H1 (cell line): Measurements from ENCODE around the gene HLTF. TPM values are rescaled to one million over a fixed set of nuclear protein-coding genes. Genes with fewer than 3 reads are reported as not detected.

Source experiments
- CTCF ChIA-PET: fragments of 300-600 bp; sonication (Branson Sonifier 250); formaldehyde crosslinking; loops from one replicate; lab custom pipeline; 2021; ENCODE audit not compliant: partially characterized antibody; lab: Charles Lee
- POLR2A ChIA-PET: fragments of 300-600 bp; sonication (Branson Sonifier 250); formaldehyde crosslinking; loops from one replicate; lab custom pipeline; 2021; ENCODE audit warnings: inconsistent platforms; ENCODE audit not compliant: partially characterized antibody; lab: Charles Lee
- DNase-seq, 2 experiments: peaks; one replicate each; pipeline versions ENCODE4 v3.0.0 to v3.0.0-alpha.2; 2010 to 2022; ENCODE audit warnings: low spot score in 2 of 2, low read depth in 1 of 2, mixed read lengths in 1 of 2
- FAIRE-seq: peaks from 2 replicates; lab custom pipeline; 2011; peaks lifted over from hg19 to GRCh38; lab: Jason Lieb, UNC
- H2AFZ ChIP-seq: 2 replicates; pipeline ENCODE4 v1.8.1; 2012; ENCODE audit warnings: low read length, inconsistent platforms
- H2AK5ac ChIP-seq: 2 replicates; pipeline ENCODE4 v1.6.1; 2013; ENCODE audit warnings: low read depth, low read length
- H2BK120ac ChIP-seq: replicated peaks from 2 replicates; pipeline ENCODE3; 2013; ENCODE audit warnings: low read depth, low read length, inconsistent platforms
- H2BK12ac ChIP-seq: 2 replicates; pipeline ENCODE4 v1.6.1; 2013; ENCODE audit warnings: low read depth, low read length
- H2BK15ac ChIP-seq: 2 replicates; pipeline ENCODE4 v1.6.1; 2013; ENCODE audit warnings: low read length
- H2BK20ac ChIP-seq: 2 replicates; pipeline ENCODE4 v1.6.1; 2013; ENCODE audit warnings: low read length
- H2BK5ac ChIP-seq: 2 replicates; pipeline ENCODE4 v1.6.1; 2013; ENCODE audit warnings: low read depth, low read length
- H3K14ac ChIP-seq: 2 replicates; pipeline ENCODE4 v1.6.1; 2013; ENCODE audit warnings: inconsistent platforms; ENCODE audit not compliant: insufficient read length
- H3K18ac ChIP-seq: 2 replicates; pipeline ENCODE4 v1.6.1; 2013; ENCODE audit warnings: low read length; ENCODE audit errors: extremely low read depth
- H3K23ac ChIP-seq: 2 replicates; pipeline ENCODE4 v1.6.1; 2013; ENCODE audit warnings: inconsistent platforms; ENCODE audit not compliant: insufficient read length
- H3K23me2 ChIP-seq: 2 replicates; pipeline ENCODE4 v1.6.1; 2013; ENCODE audit warnings: low read depth, low read length
- H3K27ac ChIP-seq: 2 replicates; pipeline ENCODE4 v1.6.1; 2011; ENCODE audit warnings: low read depth, low read length, inconsistent platforms
- H3K27me3 ChIP-seq, 4 experiments: replicated peaks in 1 of 4; 1 replicate in 1 of 4; 2 replicates in 3 of 4; pipeline versions ENCODE4 v1.6.1 to v1.8.1; 2011 to 2013; ENCODE audit warnings: low read length in 3 of 4, mild to moderate bottlenecking in 3 of 4, inconsistent platforms in 2 of 4, mixed read lengths in 2 of 4, moderate library complexity in 1 of 4; ENCODE audit not compliant: control insufficient read depth in 3 of 4, insufficient read depth in 3 of 4; ENCODE audit errors: extremely low read depth in 1 of 4
- H3K36me3 ChIP-seq, 4 experiments: 2 replicates each; pipeline versions ENCODE4 v1.6.1 to v1.8.1; 2011 to 2013; ENCODE audit warnings: mild to moderate bottlenecking in 4 of 4, low read length in 3 of 4, moderate library complexity in 2 of 4, control low read depth in 1 of 4, inconsistent platforms in 1 of 4; ENCODE audit not compliant: insufficient read depth in 4 of 4, control insufficient read depth in 2 of 4
- H3K4ac ChIP-seq: replicated peaks from 2 replicates; pipeline ENCODE3; 2013; ENCODE audit warnings: low read length, low read depth, mixed read lengths, inconsistent platforms; ENCODE audit not compliant: insufficient read length
- H3K4me1 ChIP-seq, 4 experiments: replicated peaks in 1 of 4; 1 replicate in 1 of 4; 2 replicates in 3 of 4; pipeline versions ENCODE4 v1.6.1 to v1.8.1; 2011 to 2013; ENCODE audit warnings: low read length in 3 of 4, inconsistent platforms in 2 of 4, mixed read lengths in 1 of 4; ENCODE audit not compliant: insufficient read depth in 4 of 4, control insufficient read depth in 3 of 4
- H3K4me2 ChIP-seq, 2 experiments: 2 replicates each; pipeline versions ENCODE4 v1.6.1 to v1.8.1; 2011 to 2013; ENCODE audit warnings: low read depth in 2 of 2, low read length in 2 of 2, control low read depth in 1 of 2, inconsistent platforms in 1 of 2, mild to moderate bottlenecking in 1 of 2; ENCODE audit not compliant: insufficient read depth in 1 of 2
- H3K4me3 ChIP-seq, 4 experiments: fragments of 200-600, 300-600 bp in 1 of 4; sonication (generic), shearing (Covaris generic), sonication (Bioruptor Twin) in 1 of 4; 2 replicates each; pipeline versions ENCODE4 v1.5.1 to v1.8.1; 2011 to 2016; ENCODE audit warnings: low read length in 4 of 4, low read depth in 3 of 4, control low read depth in 2 of 4, inconsistent platforms in 2 of 4, mild to moderate bottlenecking in 2 of 4, mixed read lengths in 1 of 4, moderate library complexity in 1 of 4; ENCODE audit not compliant: insufficient read depth in 2 of 4; ENCODE audit errors: extremely low read depth in 1 of 4
- H3K56ac ChIP-seq: replicated peaks from 2 replicates; pipeline ENCODE3; 2013; ENCODE audit warnings: low read depth, mild to moderate bottlenecking, mixed read lengths, low read length, inconsistent platforms; ENCODE audit not compliant: insufficient read length
- H3K79me1 ChIP-seq: 2 replicates; pipeline ENCODE4 v1.6.1; 2013; ENCODE audit warnings: low read depth, low read length, control low read depth
- H3K79me2 ChIP-seq, 2 experiments: 2 replicates each; pipeline versions ENCODE4 v1.6.1 to v1.8.1; 2012 to 2013; ENCODE audit warnings: low read length in 2 of 2, mild to moderate bottlenecking in 2 of 2, inconsistent platforms in 1 of 2; ENCODE audit not compliant: insufficient read depth in 2 of 2, control insufficient read depth in 1 of 2
- H3K9ac ChIP-seq, 4 experiments: replicated peaks in 1 of 4; 1 replicate in 1 of 4; 2 replicates in 3 of 4; pipeline versions ENCODE4 v1.6.1 to v1.8.1; 2011 to 2013; ENCODE audit warnings: low read depth in 3 of 4, low read length in 3 of 4, control low read depth in 2 of 4, mild to moderate bottlenecking in 2 of 4, moderate library complexity in 2 of 4, inconsistent platforms in 1 of 4; ENCODE audit errors: extremely low read depth in 1 of 4
- H3K9me3 ChIP-seq, 2 experiments: 2 replicates each; pipeline versions ENCODE4 v1.6.1 to v1.8.1; 2012 to 2013; ENCODE audit warnings: mild to moderate bottlenecking in 2 of 2, moderate library complexity in 2 of 2, control low read depth in 1 of 2, inconsistent platforms in 1 of 2, low read depth in 1 of 2, low read length in 1 of 2, mixed read lengths in 1 of 2; ENCODE audit not compliant: insufficient read depth in 2 of 2
- H4K20me1 ChIP-seq, 2 experiments: replicated peaks in 1 of 2; 2 replicates each; pipeline versions ENCODE3 to v1.8.1; 2011 to 2013; ENCODE audit warnings: inconsistent platforms in 2 of 2, low read length in 2 of 2, mild to moderate bottlenecking in 1 of 2; ENCODE audit not compliant: insufficient read depth in 2 of 2, control insufficient read depth in 1 of 2
- H4K5ac ChIP-seq: 2 replicates; pipeline ENCODE4 v1.6.1; 2013; ENCODE audit warnings: low read length, low read depth, mixed read lengths, inconsistent platforms; ENCODE audit not compliant: insufficient read length
- H4K8ac ChIP-seq: 2 replicates; pipeline ENCODE4 v1.8.0; 2013; ENCODE audit warnings: mild to moderate bottlenecking, moderate library complexity, low read length, inconsistent platforms; ENCODE audit not compliant: insufficient read depth; ENCODE audit errors: extremely low read depth
- H4K91ac ChIP-seq: replicated peaks from 2 replicates; pipeline ENCODE3; 2013; ENCODE audit warnings: low read length, mixed read lengths, inconsistent platforms; ENCODE audit not compliant: insufficient read length
- ASH2L ChIP-seq: fragments of 200-600, 300-600 bp; sonication (generic); IDR thresholded peaks from one replicate; pipeline ENCODE4 v1.7.1; 2017; ENCODE audit warnings: low read length
- CBX8 ChIP-seq: fragments of 300-800, 300-1000 bp; sonication (generic); IDR thresholded peaks from 2 replicates; pipeline ENCODE4 v1.7.1; 2016; ENCODE audit warnings: low read depth, low read length, borderline replicate concordance
- CREB1 ChIP-seq: IDR thresholded peaks from 2 replicates; pipeline ENCODE4 v1.6.1; 2012; ENCODE audit warnings: inconsistent platforms
- EP300 ChIP-seq, 2 experiments: IDR thresholded peaks; 1 replicate in 1 of 2; 2 replicates in 1 of 2; pipeline ENCODE4 v1.6.1; 2011 to 2012; ENCODE audit warnings: low read depth in 2 of 2, low read length in 2 of 2, mild to moderate bottlenecking in 2 of 2, borderline replicate concordance in 1 of 2, inconsistent platforms in 1 of 2, moderate library complexity in 1 of 2
- FOSL1 ChIP-seq: IDR thresholded peaks from 2 replicates; pipeline ENCODE4 v1.6.1; 2011; ENCODE audit warnings: mild to moderate bottlenecking, low read depth, low read length, moderate library complexity; ENCODE audit not compliant: insufficient read depth
- GABPA ChIP-seq: IDR thresholded peaks from 2 replicates; pipeline ENCODE4 v1.6.1; 2011; ENCODE audit warnings: mild to moderate bottlenecking, low read length, moderate library complexity, borderline replicate concordance; ENCODE audit not compliant: insufficient read depth
- NANOG ChIP-seq: IDR thresholded peaks from 2 replicates; pipeline ENCODE4 v1.6.1; 2011; ENCODE audit warnings: low read length, low read depth, mild to moderate bottlenecking, inconsistent platforms; ENCODE audit not compliant: insufficient read depth, poor library complexity, severe bottlenecking
- POLR2A ChIP-seq, 2 experiments: IDR thresholded peaks; 1 replicate in 1 of 2; 2 replicates in 1 of 2; pipeline ENCODE4 v1.6.1; 2011; ENCODE audit warnings: low read depth in 2 of 2, low read length in 2 of 2, mild to moderate bottlenecking in 2 of 2; ENCODE audit errors: control extremely low read depth in 1 of 2
- SIX5 ChIP-seq: IDR thresholded peaks from 2 replicates; pipeline ENCODE4 v1.6.1; 2011; ENCODE audit warnings: mild to moderate bottlenecking, low read depth, low read length
- SP2 ChIP-seq: IDR thresholded peaks from 2 replicates; pipeline ENCODE4 v1.6.1; 2012; ENCODE audit warnings: mild to moderate bottlenecking, low read length, inconsistent platforms
- TAF7 ChIP-seq: optimal IDR thresholded peaks from 2 replicates; pipeline ENCODE3; 2011; ENCODE audit warnings: low read depth, mild to moderate bottlenecking, inconsistent platforms, low read length, moderate library complexity, borderline replicate concordance
- TEAD4 ChIP-seq: IDR thresholded peaks from 2 replicates; pipeline ENCODE4 v1.6.1; 2012; ENCODE audit warnings: low read depth, low read length, inconsistent platforms, mixed read lengths
- WGBS, 2 experiments: shearing (Covaris generic) in 1 of 2; methylation state at CpG; one replicate each; pipeline versions ENCODE4 v1.1.6 to v1.1.7; 2013 to 2015; ENCODE audit warnings: low lambda C conversion rate in 2 of 2, mixed read lengths in 2 of 2, inconsistent platforms in 1 of 2, low coverage in 1 of 2, missing lambda C conversion rate in 1 of 2; ENCODE audit not compliant: insufficient replicate concordance in 2 of 2, insufficient coverage in 1 of 2, insufficient read length in 1 of 2; ENCODE audit errors: extremely low coverage in 1 of 2, missing lambda C conversion rate in 1 of 2; 5-methylcytosine and 5-hydroxymethylcytosine counted together
- polyA plus RNA-seq, 7 experiments: library from polyadenylated mRNA; depleted of rRNA in 3 of 7; stranded (reverse) in 5 of 7; unstranded in 2 of 7; fragments of >200 nt in 5 of 7; fragments of 200-250 nt in 2 of 7; gene quantifications; 1 replicate in 5 of 7; 2 replicates in 1 of 7; 4 replicates in 1 of 7; pipeline versions ENCODE4 v1.2.1 to v1.2.3, GENCODE V29; 2011 to 2013; ENCODE audit warnings: missing spikeins in 2 of 7, mixed read lengths in 2 of 7
- total RNA-seq: library from RNA; stranded (reverse); fragmentation: NEBNext Ultra II Directional; extraction: Animal tissue kit (Norgen Biotek cat#: 25700); gene quantifications from 2 replicates; pipeline ENCODE4 v1.2.1, GENCODE V29; 2021
- TF ChIP-seq, protein P1 (sequence below): IDR thresholded peaks from 2 replicates; pipeline ENCODE4 v1.6.1; 2012; ENCODE audit warnings: inconsistent platforms

HLTF gene
- total and polyA plus RNA-seq, 2 of the 8 experiments (the other 6 are each of a cell fraction or from before 2014, with no cell fraction given), result 18.1 to 60.3 TPM

DNA sequence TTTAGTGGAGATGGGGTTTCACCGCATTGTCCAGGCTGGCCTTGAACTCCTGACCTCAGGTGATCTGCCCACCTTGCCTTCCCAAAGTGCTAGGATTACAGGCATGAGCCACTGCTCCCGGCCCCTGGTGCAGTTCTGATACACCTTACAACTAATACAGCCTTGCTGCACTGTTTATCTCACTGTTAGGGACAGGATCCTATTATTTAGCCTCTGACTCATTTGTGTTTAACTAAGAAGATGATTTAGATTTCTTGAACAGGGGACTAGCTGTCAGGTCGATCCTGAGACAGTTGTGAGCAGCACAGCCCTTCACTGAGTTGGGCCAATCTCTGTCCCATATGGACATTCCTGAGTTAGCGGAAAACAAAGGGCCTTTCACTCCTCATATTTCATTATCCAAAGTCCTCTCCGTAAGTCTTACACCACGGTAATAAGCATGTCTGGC, 75.8 kb downstream of the HLTF start:
- no peak overlapping the region for H3K27ac ChIP-seq

More for the DNA sequence above, 75.8 kb downstream of the HLTF start:
- H2BK20ac ChIP-seq, result no peak overlapping the region
- no peak overlapping the region for H4K91ac ChIP-seq
- no peak overlapping the region for H2BK15ac ChIP-seq
- H2BK5ac ChIP-seq, result no peak overlapping the region
- no peak overlapping the region for H3K18ac ChIP-seq
- ChIA-PET CTCF (no interaction called here), POLR2A (interaction anchor here (0.6 to 2.1 kb wide), 2 partner anchors 10 to 13 kb away, joined by 3 to 7 read pairs; no protein-coding TSS in a partner anchor)
- no peak overlapping the region for H3K9ac ChIP-seq
- H2AK5ac ChIP-seq, result no peak overlapping the region
- no peak overlapping the region; the same call in 1 of the 2 replicates for H4K8ac ChIP-seq
- H3K4me2 ChIP-seq, result no peak overlapping the region
- no peaks in the 10 kb centered on the region for H3K79me2 ChIP-seq
- H3K27me3 ChIP-seq, result no peaks in the 10 kb centered on the region
- no peaks in the 10 kb centered on the region for H3K9me3 ChIP-seq
- H4K20me1 ChIP-seq, result no peaks in the 10 kb centered on the region
- no peak for TF ChIP-seq GABPA
- no peak for TF ChIP-seq SP2
- no peak for TF ChIP-seq EP300 (IDR thresholded peaks at IDR 0.05; ENCODE audit: borderline replicate concordance in 1 of 2, low read depth in 2 of 2, low read length in 2 of 2)
- no peak for TF ChIP-seq CBX8
- no peak for TF ChIP-seq NANOG
- TF ChIP-seq FOSL1, result no peak
- no peak for TF ChIP-seq ASH2L
- TF ChIP-seq TAF7, result no peak
- TF ChIP-seq SIX5, result no peak
- no peak for TF ChIP-seq CREB1
- TF ChIP-seq POLR2A (IDR thresholded peaks at IDR 0.05; ENCODE audit: control extremely low read depth in 1 of 2, low read depth in 2 of 2, low read length in 2 of 2), result no peak
- TF ChIP-seq TEAD4, result no peak
- TF ChIP-seq, protein P1, sequence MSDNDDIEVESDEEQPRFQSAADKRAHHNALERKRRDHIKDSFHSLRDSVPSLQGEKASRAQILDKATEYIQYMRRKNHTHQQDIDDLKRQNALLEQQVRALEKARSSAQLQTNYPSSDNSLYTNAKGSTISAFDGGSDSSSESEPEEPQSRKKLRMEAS, result no peak
- H3K36me3 ChIP-seq, result peaks cover 0 to 26% (median 7%) of the 10 kb centered on the region in 4 experiments; a peak in 4 of 8 replicates
- H3K79me1 ChIP-seq, result no peaks in the 10 kb centered on the region
- H3K23me2 ChIP-seq, result no peaks in the 10 kb centered on the region
- 94% methylated on average over 6 of the region's 6 CpGs; no CpG with 5 or more reads in 1 of the 2 experiments for WGBS, 2 experiments
- H3K14ac ChIP-seq, result no peak overlapping the region
- H3K56ac ChIP-seq, result no peak overlapping the region
- H2AFZ ChIP-seq, result no peak overlapping the region
- H4K5ac ChIP-seq, result no peak overlapping the region
- peaks cover 0 to 5% (median 1%) of the 10 kb centered on the region in 4 experiments; a peak in 1 of 7 replicates for H3K4me1 ChIP-seq
- no peak overlapping the region for H2BK12ac ChIP-seq
- H3K23ac ChIP-seq, result no peak overlapping the region
- H2BK120ac ChIP-seq, result no peak overlapping the region
- no peak for FAIRE-seq
- H3K4me3 ChIP-seq, result no peak overlapping the region
- no peak overlapping the region for H3K4ac ChIP-seq
- DNase-seq, result no peak
